B cell (primary cell): ENCODE data around the gene CRYBA2.

Experiments
- EZH2 ChIP-seq: IDR thresholded peaks from 2 replicates; pipeline ENCODE4 v1.6.1; 2012; ENCODE audit warnings: borderline replicate concordance, low read depth, mild to moderate bottlenecking, moderate library complexity, low read length; ENCODE audit not compliant: insufficient read depth, poor library complexity, severe bottlenecking
- TF ChIP-seq, protein P1 (sequence below): fragments of 200-600 bp; IDR thresholded peaks from one replicate; pipeline ENCODE4 v1.8.0; 2022; ENCODE audit warnings: antibody characterized with exemption, mild to moderate bottlenecking

- TF ChIP-seq, protein P1, sequence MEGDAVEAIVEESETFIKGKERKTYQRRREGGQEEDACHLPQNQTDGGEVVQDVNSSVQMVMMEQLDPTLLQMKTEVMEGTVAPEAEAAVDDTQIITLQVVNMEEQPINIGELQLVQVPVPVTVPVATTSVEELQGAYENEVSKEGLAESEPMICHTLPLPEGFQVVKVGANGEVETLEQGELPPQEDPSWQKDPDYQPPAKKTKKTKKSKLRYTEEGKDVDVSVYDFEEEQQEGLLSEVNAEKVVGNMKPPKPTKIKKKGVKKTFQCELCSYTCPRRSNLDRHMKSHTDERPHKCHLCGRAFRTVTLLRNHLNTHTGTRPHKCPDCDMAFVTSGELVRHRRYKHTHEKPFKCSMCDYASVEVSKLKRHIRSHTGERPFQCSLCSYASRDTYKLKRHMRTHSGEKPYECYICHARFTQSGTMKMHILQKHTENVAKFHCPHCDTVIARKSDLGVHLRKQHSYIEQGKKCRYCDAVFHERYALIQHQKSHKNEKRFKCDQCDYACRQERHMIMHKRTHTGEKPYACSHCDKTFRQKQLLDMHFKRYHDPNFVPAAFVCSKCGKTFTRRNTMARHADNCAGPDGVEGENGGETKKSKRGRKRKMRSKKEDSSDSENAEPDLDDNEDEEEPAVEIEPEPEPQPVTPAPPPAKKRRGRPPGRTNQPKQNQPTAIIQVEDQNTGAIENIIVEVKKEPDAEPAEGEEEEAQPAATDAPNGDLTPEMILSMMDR = no peak
- no peak for TF ChIP-seq EZH2
These were observed 9.3 kb downstream of the CRYBA2 start for GRCh38 chr2:218983934-218984238.
